ENCODE measurements around the gene XCR1.
A peak's percentile ranks its signal among the peaks of the same experiment; 100 is the strongest.
"Not testable (repeated sequence)": the region's sequence is repeated elsewhere in the genome, so short reads cannot be mapped to it uniquely, and the experiment has no call there.

XCR1 gene

DNA sequence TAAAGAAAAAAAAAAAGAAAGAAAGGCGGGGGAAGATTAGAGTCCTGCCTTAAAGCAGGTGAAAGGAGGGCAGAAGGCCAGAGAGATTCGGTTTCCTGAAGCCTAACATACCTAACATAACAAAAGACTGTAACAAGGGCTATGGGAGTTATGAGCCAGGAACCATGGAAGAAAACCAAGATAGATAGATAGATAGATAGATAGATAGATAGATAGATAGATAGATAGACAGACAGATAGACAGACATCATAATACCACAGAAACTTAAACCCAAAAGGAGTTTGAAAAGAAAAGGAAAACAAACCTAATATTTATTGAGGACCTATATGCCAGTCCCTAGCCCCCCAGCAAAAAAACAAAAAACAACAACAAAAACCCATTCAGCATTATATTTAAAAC lies 29.3 kb downstream of the XCR1 start:
- no peak overlapping the region for H3K9ac ChIP-seq

DNA sequence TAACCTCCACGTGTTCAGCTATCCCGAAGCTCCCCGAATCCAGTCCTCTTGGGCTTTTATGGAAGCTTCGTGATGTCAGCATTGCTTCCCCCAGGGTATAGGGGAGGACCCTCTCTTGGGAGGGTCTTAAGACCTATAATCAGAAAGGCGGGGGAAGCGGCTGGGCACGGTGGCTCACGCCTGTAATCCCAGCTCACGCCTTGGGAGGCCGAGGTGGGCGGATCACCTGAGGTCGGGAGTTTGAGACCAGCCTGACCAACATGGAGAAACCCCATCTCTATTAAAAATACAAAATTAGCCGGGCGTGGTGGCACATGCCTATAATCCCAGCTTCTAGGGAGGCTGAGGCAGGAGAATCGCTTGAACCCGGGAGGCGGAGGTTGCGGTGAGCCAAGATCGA lies 29.8 kb downstream of the XCR1 start:
- H3K27ac ChIP-seq; H3K27me3 ChIP-seq (ENCODE audit: insufficient read depth, low read depth): not testable (repeated sequence)

More for the DNA sequence above, 29.3 kb downstream of the XCR1 start:
- Histone ChIP-seq H3K4me2 (no peak overlapping the region), H3K36me3 (ENCODE audit: insufficient read depth) (no peaks in the 10 kb centered on the region), H3K27ac (no peak overlapping the region), H3K4me3 (IDR thresholded peaks at IDR 0.05; ENCODE audit: insufficient read depth, low read depth, low read length) (no peak overlapping the region), H4K20me1 (ENCODE audit: insufficient read depth) (no peaks in the 10 kb centered on the region), H2AFZ (ENCODE audit: low read depth) (no peak overlapping the region), H3K4me1 (ENCODE audit: low read depth, poor library complexity, severe bottlenecking) (peaks cover 25% of the 10 kb centered on the region), H3K79me2 (ENCODE audit: insufficient read depth, low read depth) (no peaks in the 10 kb centered on the region), H3K27me3 (ENCODE audit: insufficient read depth, low read depth) (no peaks in the 10 kb centered on the region)
- TF ChIP-seq, protein P1, sequence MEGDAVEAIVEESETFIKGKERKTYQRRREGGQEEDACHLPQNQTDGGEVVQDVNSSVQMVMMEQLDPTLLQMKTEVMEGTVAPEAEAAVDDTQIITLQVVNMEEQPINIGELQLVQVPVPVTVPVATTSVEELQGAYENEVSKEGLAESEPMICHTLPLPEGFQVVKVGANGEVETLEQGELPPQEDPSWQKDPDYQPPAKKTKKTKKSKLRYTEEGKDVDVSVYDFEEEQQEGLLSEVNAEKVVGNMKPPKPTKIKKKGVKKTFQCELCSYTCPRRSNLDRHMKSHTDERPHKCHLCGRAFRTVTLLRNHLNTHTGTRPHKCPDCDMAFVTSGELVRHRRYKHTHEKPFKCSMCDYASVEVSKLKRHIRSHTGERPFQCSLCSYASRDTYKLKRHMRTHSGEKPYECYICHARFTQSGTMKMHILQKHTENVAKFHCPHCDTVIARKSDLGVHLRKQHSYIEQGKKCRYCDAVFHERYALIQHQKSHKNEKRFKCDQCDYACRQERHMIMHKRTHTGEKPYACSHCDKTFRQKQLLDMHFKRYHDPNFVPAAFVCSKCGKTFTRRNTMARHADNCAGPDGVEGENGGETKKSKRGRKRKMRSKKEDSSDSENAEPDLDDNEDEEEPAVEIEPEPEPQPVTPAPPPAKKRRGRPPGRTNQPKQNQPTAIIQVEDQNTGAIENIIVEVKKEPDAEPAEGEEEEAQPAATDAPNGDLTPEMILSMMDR (conservative IDR thresholded peaks at IDR 0.05; ENCODE audit: low read depth, low read length), result no peak

DNA sequence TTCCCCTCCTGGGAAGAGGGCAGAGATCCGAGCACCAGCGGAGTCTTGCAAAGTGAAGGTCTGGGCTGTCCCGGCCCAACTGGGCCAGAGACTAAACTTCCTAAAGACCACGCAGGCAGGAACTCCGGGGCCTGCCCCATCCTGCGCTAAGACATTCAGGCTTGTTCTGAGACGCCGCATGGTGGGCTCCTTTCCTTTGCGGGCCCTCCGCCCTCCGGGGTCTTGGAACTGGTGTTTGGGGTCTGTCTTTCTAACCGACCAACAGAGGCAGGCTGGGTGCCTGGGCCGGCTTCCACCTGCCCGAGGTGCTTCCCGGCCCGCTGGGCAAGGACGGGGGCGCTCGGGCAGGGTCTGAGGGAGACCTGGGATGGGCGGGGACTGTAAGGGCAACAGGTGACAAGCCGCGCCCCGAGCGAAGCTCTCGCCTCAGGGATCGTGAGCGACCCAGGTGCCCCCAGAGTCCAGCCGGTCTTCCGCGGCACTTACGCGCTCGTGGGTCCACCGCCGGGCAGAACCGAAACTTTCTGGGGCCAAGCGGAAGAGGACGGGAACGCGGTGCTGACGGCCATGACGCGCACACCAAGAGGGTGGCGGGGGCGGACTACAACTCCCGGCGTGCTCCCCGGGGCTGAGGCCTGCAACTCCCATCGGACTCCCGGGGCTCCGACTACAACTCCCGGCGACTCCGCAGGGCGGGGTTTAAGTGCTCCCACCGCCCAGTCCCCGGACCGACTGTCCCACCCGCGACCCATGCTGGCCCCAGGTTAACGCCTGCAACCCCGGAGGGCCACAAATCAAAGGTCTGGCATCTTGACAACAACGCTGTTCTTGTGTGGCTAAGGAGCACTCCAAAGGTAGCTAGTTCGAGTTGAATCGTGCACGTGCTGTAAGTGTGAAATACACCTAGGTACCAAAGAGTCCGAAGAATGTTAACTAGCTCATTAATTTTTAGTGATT lies 31.8 kb downstream of the XCR1 start, which contains the start of gene FYCO1:
FYCO1 (minus strand) TSS at position 589 of the 957 bp plus-strand sequence. CDS start 10,914 bp downstream, outside the sequence.
- Histone ChIP-seq H3K4me2 (peak within 1 kb of the TSS; percentile 86), H3K27ac (peak within 1 kb of the TSS; percentile 95), H3K36me3 (ENCODE audit: insufficient read depth) (no peaks in the 10 kb centered on the region), H3K79me2 (ENCODE audit: insufficient read depth, low read depth) (no peaks in the 10 kb centered on the region), H3K4me1 (ENCODE audit: low read depth, poor library complexity, severe bottlenecking) (peaks cover 36% of the 10 kb centered on the region), H3K27me3 (ENCODE audit: insufficient read depth, low read depth) (no peaks in the 10 kb centered on the region), H2AFZ (ENCODE audit: low read depth) (peak within 1 kb of the TSS; percentile 65), H3K4me3 (IDR thresholded peaks at IDR 0.05; ENCODE audit: insufficient read depth, low read depth, low read length) (no peak within 1 kb of the TSS), H4K20me1 (ENCODE audit: insufficient read depth) (no peaks in the 10 kb centered on the region), H3K9ac (peak within 1 kb of the TSS; percentile 97)
- TF ChIP-seq, protein P1 (conservative IDR thresholded peaks at IDR 0.05; ENCODE audit: low read depth, low read length), result no peak

More for the DNA sequence above, 29.8 kb downstream of the XCR1 start:
- H3K36me3 ChIP-seq (ENCODE audit: insufficient read depth); H2AFZ ChIP-seq (ENCODE audit: low read depth); H3K4me2 ChIP-seq; H3K79me2 ChIP-seq (ENCODE audit: insufficient read depth, low read depth); H4K20me1 ChIP-seq (ENCODE audit: insufficient read depth); H3K9ac ChIP-seq; H3K4me3 ChIP-seq (IDR thresholded peaks at IDR 0.05; ENCODE audit: insufficient read depth, low read depth, low read length): not testable (repeated sequence)
- peaks cover 29% of the 10 kb centered on the region for H3K4me1 ChIP-seq (ENCODE audit: low read depth, poor library complexity, severe bottlenecking)

DNA sequence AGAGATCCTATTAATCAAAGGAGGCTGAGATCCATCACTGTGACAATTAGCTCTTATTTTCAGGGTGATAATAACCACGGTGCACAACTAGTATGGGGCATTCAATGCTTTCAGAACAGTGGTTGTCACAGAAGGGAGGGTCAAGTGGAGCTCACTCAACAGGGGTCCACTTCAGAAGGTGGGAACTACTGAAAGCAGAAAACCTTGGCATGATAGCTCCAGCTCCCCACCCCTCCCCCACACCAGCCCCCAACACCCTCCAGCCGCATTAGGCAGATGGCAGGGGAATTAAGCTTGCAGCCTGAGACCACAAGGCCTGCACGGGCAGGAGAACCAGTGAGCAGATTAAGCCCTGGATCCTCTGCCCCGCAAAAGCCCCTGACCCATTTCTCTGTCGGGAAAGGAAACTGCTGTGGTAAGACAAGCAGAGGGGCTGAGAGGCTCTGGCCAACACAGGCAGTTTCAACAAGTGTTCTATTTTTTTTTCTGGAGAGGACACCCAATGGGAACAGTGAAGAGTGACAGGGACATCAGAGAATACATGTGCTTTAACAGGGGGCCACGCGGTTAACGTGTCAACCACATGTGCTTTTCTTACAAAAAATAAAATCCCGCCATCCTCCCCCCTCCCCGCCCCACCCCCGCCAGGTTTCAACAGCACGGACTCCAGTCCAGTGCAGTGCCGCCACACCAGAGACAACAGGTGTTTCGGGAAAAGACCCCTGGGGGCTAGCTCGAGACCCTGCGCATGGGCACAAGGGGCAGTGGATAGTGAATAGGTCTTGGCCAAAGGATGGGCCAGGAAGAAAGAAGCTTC lies 32.7 kb downstream of the XCR1 start:
- Histone ChIP-seq H2AFZ (ENCODE audit: low read depth) (peak overlapping the region; percentile 65; the same call in 1 of the 2 replicates), H3K4me3 (IDR thresholded peaks at IDR 0.05; ENCODE audit: insufficient read depth, low read depth, low read length) (no peak overlapping the region), H3K79me2 (ENCODE audit: insufficient read depth, low read depth) (no peaks in the 10 kb centered on the region), H3K27ac (peak overlapping the region; percentile 95), H4K20me1 (ENCODE audit: insufficient read depth) (no peaks in the 10 kb centered on the region), H3K9ac (peak overlapping the region; percentile 97), H3K27me3 (ENCODE audit: insufficient read depth, low read depth) (no peaks in the 10 kb centered on the region), H3K36me3 (ENCODE audit: insufficient read depth) (no peaks in the 10 kb centered on the region), H3K4me2 (peak overlapping the region; percentile 86), H3K4me1 (ENCODE audit: low read depth, poor library complexity, severe bottlenecking) (peaks cover 36% of the 10 kb centered on the region)
- TF ChIP-seq, protein P1 (conservative IDR thresholded peaks at IDR 0.05; ENCODE audit: low read depth, low read length), result no peak
